ENCODE data around the gene FLAD1. TPM values are rescaled to one million over a fixed set of nuclear protein-coding genes. Genes with fewer than 3 reads are reported as not detected.

The FLAD1 gene
- total RNA-seq, 2 experiments from 2014 or later: 34.7 to 35.1 TPM

GRCh38 chr1:155017041-155017945 is 34.1 kb downstream of the FLAD1 start:
- peaks cover 56% of the 10 kb centered on the region for H3K36me3 Mint-ChIP-seq (ENCODE audit: low read depth)
- H3K4me1 Mint-ChIP-seq: peaks cover 63% of the 10 kb centered on the region
- POLR2A ChIA-PET: interaction anchor here (0.6 to 14.7 kb wide), 13 partner anchors 10 to 80 kb away, joined by 3 to 203 read pairs (median 6); partner anchors contain the start of genes CKS1B, EFNA4, FLAD1 and LENEP

GRCh38 chr1:155017946-155018316 is 34.8 kb downstream of the FLAD1 start:
- CTCF ChIA-PET: interaction anchor here (0.5 to 8.1 kb wide), 22 partner anchors 10 to 458 kb away, joined by 3 to 139 read pairs (median 8); partner anchors contain the start of genes ADAM15, CKS1B, FLAD1 and LENEP
- H3K27ac Mint-ChIP-seq: peak overlapping the region; percentile 26
- POLR2A ChIA-PET: interaction anchor here (0.8 to 14.7 kb wide), 8 partner anchors 11 to 81 kb away, joined by 3 to 203 read pairs (median 12); partner anchors contain the start of genes CKS1B, FLAD1, LENEP and PBXIP1
- no peaks in the 10 kb centered on the region for H3K27me3 Mint-ChIP-seq
- H3K36me3 Mint-ChIP-seq (ENCODE audit: low read depth): peaks cover 50% of the 10 kb centered on the region
- no peak overlapping the region for H3K4me3 Mint-ChIP-seq
- peaks cover 58% of the 10 kb centered on the region for H3K4me1 Mint-ChIP-seq
- H3K9me3 Mint-ChIP-seq: no peaks in the 10 kb centered on the region
- DNase-seq: no peak

More at GRCh38 chr1:155017041-155017945, 34.1 kb downstream of the FLAD1 start:
- Mint-ChIP-seq H3K9me3 (no peaks in the 10 kb centered on the region), H3K4me3 (peak overlapping the region; percentile 7), H3K27me3 (no peaks in the 10 kb centered on the region), H3K27ac (peak overlapping the region; percentile 26)
- DNase-seq: peak; percentile 87
- CTCF ChIA-PET: interaction anchor here (0.5 to 8.1 kb wide), 25 partner anchors 11 to 457 kb away, joined by 3 to 139 read pairs (median 6); partner anchors contain the start of genes ADAM15, CKS1B, FLAD1 and LENEP

GRCh38 chr1:155018617-155019348 is 35.6 kb downstream of the FLAD1 start:
- Mint-ChIP-seq H3K9me3 (no peaks in the 10 kb centered on the region), H3K4me3 (no peak overlapping the region)

GRCh38 chr1:155019377-155020245 is 36.5 kb downstream of the FLAD1 start:
- H3K4me1 Mint-ChIP-seq: peaks cover 41% of the 10 kb centered on the region
- POLR2A ChIA-PET: interaction anchor here (1.0 to 14.7 kb wide), 5 partner anchors 9 to 66 kb away, joined by 3 to 203 read pairs (median 6); partner anchors contain the start of genes CKS1B, FLAD1, LENEP and ZBTB7B

More at GRCh38 chr1:155018617-155019348, 35.6 kb downstream of the FLAD1 start:
- Mint-ChIP-seq H3K36me3 (ENCODE audit: low read depth) (peaks cover 43% of the 10 kb centered on the region), H3K27ac (no peak overlapping the region), H3K4me1 (peaks cover 50% of the 10 kb centered on the region), H3K27me3 (no peaks in the 10 kb centered on the region)
- POLR2A ChIA-PET: interaction anchor here (1.0 to 14.7 kb wide), 3 partner anchors 20 to 65 kb away, joined by 3 to 203 read pairs (median 43); partner anchors contain the start of genes FLAD1, LENEP and ZBTB7B
- DNase-seq: no peak
- CTCF ChIA-PET: interaction anchor here (0.6 to 8.1 kb wide), 10 partner anchors 12 to 150 kb away, joined by 3 to 139 read pairs (median 6); partner anchors contain the start of genes CKS1B, FLAD1, LENEP and ZBTB7B

GRCh38 chr1:155022136-155022926 is 39.2 kb downstream of the FLAD1 start:
- ChIA-PET POLR2A (interaction anchor here (0.5 to 1.7 kb wide), 8 partner anchors 8 to 414 kb away, joined by 3 to 5 read pairs (median 3); partner anchors contain the start of gene PYGO2), CTCF (interaction anchor here (0.6 to 2.9 kb wide), 7 partner anchors 8 to 98 kb away, joined by 3 to 11 read pairs (median 3); partner anchors contain the start of gene ADAM15)
- Mint-ChIP-seq H3K4me1 (peaks cover 18% of the 10 kb centered on the region), H3K27me3 (no peaks in the 10 kb centered on the region), H3K36me3 (ENCODE audit: low read depth) (peaks cover 20% of the 10 kb centered on the region), H3K27ac (no peak overlapping the region), H3K9me3 (no peaks in the 10 kb centered on the region), H3K4me3 (no peak overlapping the region)
- DNase-seq: no peak

More at GRCh38 chr1:155019377-155020245, 36.5 kb downstream of the FLAD1 start:
- peaks cover 35% of the 10 kb centered on the region for H3K36me3 Mint-ChIP-seq (ENCODE audit: low read depth)
- no peak for DNase-seq
- no peak overlapping the region for H3K27ac Mint-ChIP-seq
- CTCF ChIA-PET: interaction anchor here (0.7 to 8.1 kb wide), 9 partner anchors 9 to 66 kb away, joined by 3 to 139 read pairs (median 6); partner anchors contain the start of genes FLAD1, LENEP and ZBTB7B
- H3K4me3 Mint-ChIP-seq: no peak overlapping the region
- no peaks in the 10 kb centered on the region for H3K9me3 Mint-ChIP-seq
- H3K27me3 Mint-ChIP-seq: no peaks in the 10 kb centered on the region

- H3K36me3 Mint-ChIP-seq (ENCODE audit: low read depth): peaks cover 19% of the 10 kb centered on the region
- DNase-seq: no peak
- H3K9me3 Mint-ChIP-seq: no peaks in the 10 kb centered on the region
- H3K27me3 Mint-ChIP-seq: no peaks in the 10 kb centered on the region
- H3K4me1 Mint-ChIP-seq: peaks cover 14% of the 10 kb centered on the region
- ChIA-PET CTCF (interaction anchor here (0.6 to 2.9 kb wide), 6 partner anchors 9 to 99 kb away, joined by 3 to 11 read pairs (median 3); partner anchors contain the start of gene ADAM15), POLR2A (interaction anchor here (0.5 to 1.7 kb wide), 6 partner anchors 9 to 414 kb away, joined by 3 to 5 read pairs (median 3); partner anchors contain the start of gene PYGO2)
- H3K27ac Mint-ChIP-seq: no peak overlapping the region
- H3K4me3 Mint-ChIP-seq: no peak overlapping the region
These were observed 39.7 kb downstream of the FLAD1 start for GRCh38 chr1:155022927-155023236.

GRCh38 chr1:155023627-155024026 is 40.5 kb downstream of the FLAD1 start:
- H3K4me1 Mint-ChIP-seq: peaks cover 11% of the 10 kb centered on the region
- ChIA-PET CTCF (interaction anchor here (0.9 to 2.9 kb wide), 2 partner anchors 24 to 61 kb away, joined by 3 to 11 read pairs; no protein-coding TSS in a partner anchor), POLR2A (interaction anchor here (1.1 to 1.7 kb wide), 2 partner anchors 10 to 12 kb away, joined by 3 to 5 read pairs; no protein-coding TSS in a partner anchor)
- H3K27me3 Mint-ChIP-seq: no peaks in the 10 kb centered on the region
- H3K9me3 Mint-ChIP-seq: no peaks in the 10 kb centered on the region
- no peak overlapping the region for H3K4me3 Mint-ChIP-seq
- H3K27ac Mint-ChIP-seq: no peak overlapping the region
- H3K36me3 Mint-ChIP-seq (ENCODE audit: low read depth): peaks cover 16% of the 10 kb centered on the region
- DNase-seq: no peak

GRCh38 chr1:155024315-155024714 is 41.2 kb downstream of the FLAD1 start:
- ChIA-PET CTCF (interaction anchor here (0.7 kb wide), 2 partner anchors 54 to 148 kb away, joined by 3 to 4 read pairs; partner anchors contain the start of gene KRTCAP2), POLR2A (no interaction called here)
- no peak for DNase-seq
- H3K36me3 Mint-ChIP-seq (ENCODE audit: low read depth): peaks cover 9% of the 10 kb centered on the region
- no peak overlapping the region for H3K4me3 Mint-ChIP-seq
- peaks cover 2% of the 10 kb centered on the region for H3K27me3 Mint-ChIP-seq
- peaks cover 9% of the 10 kb centered on the region for H3K4me1 Mint-ChIP-seq
- no peaks in the 10 kb centered on the region for H3K9me3 Mint-ChIP-seq
- H3K27ac Mint-ChIP-seq: no peak overlapping the region

- POLR2A ChIA-PET: no interaction called here
These were observed 43.0 kb downstream of the FLAD1 start for GRCh38 chr1:155026154-155026553.

GRCh38 chr1:155026588-155026987 is 43.4 kb downstream of the FLAD1 start:
- no peak overlapping the region for H3K4me3 Mint-ChIP-seq
- POLR2A ChIA-PET: no interaction called here
- no peak overlapping the region for H3K27ac Mint-ChIP-seq

More at GRCh38 chr1:155026154-155026553, 43.0 kb downstream of the FLAD1 start:
- Mint-ChIP-seq H3K36me3 (ENCODE audit: low read depth) (no peaks in the 10 kb centered on the region), H3K27ac (no peak overlapping the region), H3K4me3 (no peak overlapping the region), H3K27me3 (peaks cover 2% of the 10 kb centered on the region), H3K4me1 (peaks cover 4% of the 10 kb centered on the region), H3K9me3 (no peaks in the 10 kb centered on the region)
- CTCF ChIA-PET: no interaction called here
- no peak for DNase-seq

More at GRCh38 chr1:155026588-155026987, 43.4 kb downstream of the FLAD1 start:
- no peak for DNase-seq
- Mint-ChIP-seq H3K27me3 (peaks cover 2% of the 10 kb centered on the region), H3K4me1 (peaks cover 2% of the 10 kb centered on the region), H3K36me3 (ENCODE audit: low read depth) (no peaks in the 10 kb centered on the region), H3K9me3 (no peaks in the 10 kb centered on the region)
- CTCF ChIA-PET: no interaction called here

Measured in activated CD4-positive, alpha-beta memory T cell treated with anti-CD3 and anti-CD28 coated beads, Interleukin-2, amount 10 ng/mL, durations not matched to agents 7 days and 5 days (primary cell).